CD4-positive, alpha-beta T cell treated with Interleukin-15 for 4 hours (primary cell): ENCODE results near the gene EEPD1.

Source experiments
- DNase-seq: peaks from one replicate; pipeline ENCODE4 v3.0.0-alpha.2; 2020; ENCODE audit warnings: low spot score

Gene EEPD1

GRCh38 chr7:36299223-36299774 lies 146.2 kb downstream of the EEPD1 start:
- no peak for DNase-seq

- DNase-seq: no peak
Observed at GRCh38 chr7:36299823-36300341, 146.8 kb downstream of the EEPD1 start.

GRCh38 chr7:36300696-36301350 lies 147.8 kb downstream of the EEPD1 start:
- no peak for DNase-seq

- no peak for DNase-seq
Observed at GRCh38 chr7:36301914-36302771, 149.1 kb downstream of the EEPD1 start.

- DNase-seq: no peak
Observed at GRCh38 chr7:36303202-36304098, 150.4 kb downstream of the EEPD1 start.

- DNase-seq: no peak
Observed at GRCh38 chr7:36304099-36304425, 151.0 kb downstream of the EEPD1 start.

- no peak for DNase-seq
Observed at GRCh38 chr7:36305226-36305625, 152.2 kb downstream of the EEPD1 start.

GRCh38 chr7:36305648-36306047 lies 152.6 kb downstream of the EEPD1 start:
- no peak for DNase-seq

GRCh38 chr7:36306222-36306621 lies 153.2 kb downstream of the EEPD1 start:
- no peak for DNase-seq

- no peak for DNase-seq
Observed at GRCh38 chr7:36306722-36307121, 153.7 kb downstream of the EEPD1 start.

- no peak for DNase-seq
Observed at GRCh38 chr7:36308031-36308430, 155.0 kb downstream of the EEPD1 start.

- no peak for DNase-seq
Observed at GRCh38 chr7:36309301-36309700, 156.2 kb downstream of the EEPD1 start.

- DNase-seq: no peak
Observed at GRCh38 chr7:36309716-36310115, 156.7 kb downstream of the EEPD1 start.

GRCh38 chr7:36310897-36311296 lies 157.8 kb downstream of the EEPD1 start:
- DNase-seq: no peak

GRCh38 chr7:36311539-36311938 lies 158.5 kb downstream of the EEPD1 start:
- DNase-seq: no peak

GRCh38 chr7:36312064-36312914 lies 159.2 kb downstream of the EEPD1 start:
- DNase-seq: peak; percentile 38

- no peak for DNase-seq
Observed at GRCh38 chr7:36312915-36313334, 159.9 kb downstream of the EEPD1 start.

- DNase-seq: no peak
Observed at GRCh38 chr7:36313607-36314006, 160.6 kb downstream of the EEPD1 start.

- no peak for DNase-seq
Observed at GRCh38 chr7:36314491-36314890, 161.4 kb downstream of the EEPD1 start.

- DNase-seq: no peak
Observed at GRCh38 chr7:36315309-36315944, 162.4 kb downstream of the EEPD1 start.

- DNase-seq: no peak
Observed at GRCh38 chr7:36316319-36316718, 163.3 kb downstream of the EEPD1 start.
